Measurements from ENCODE around the gene ZNF644.
"Not testable (repeated sequence)": the region's sequence is repeated elsewhere in the genome, so short reads cannot be mapped to it uniquely, and the experiment has no call there.

The ZNF644 gene

GRCh38 chr1:90922202-90922601, 99.6 kb downstream of the ZNF644 start:
- Mint-ChIP-seq H3K4me3 (no peak overlapping the region), H3K4me1 (peaks cover 33 to 68% of the 10 kb centered on the region in 2 donors), H3K27ac (no peak overlapping the region), H3K27me3 (no peaks in the 10 kb centered on the region), H3K9me3 (peaks cover 5 to 7% of the 10 kb centered on the region in 2 donors), H3K36me3 (peaks cover 17 to 21% of the 10 kb centered on the region in 2 donors)
- DNase-seq, result no peak
- no peak for ATAC-seq (replicated peaks)

GRCh38 chr1:90919900-90920299, 101.9 kb downstream of the ZNF644 start:
- Mint-ChIP-seq H3K9me3 (no peaks in the 10 kb centered on the region), H3K27ac (no peak overlapping the region), H3K36me3 (peaks cover 5 to 13% of the 10 kb centered on the region in 2 donors), H3K27me3 (no peaks in the 10 kb centered on the region), H3K4me1 (peaks cover 20 to 50% of the 10 kb centered on the region in 2 donors), H3K4me3 (no peak overlapping the region)
- peak in 1 of 2 donors; percentile 34 for ATAC-seq (replicated peaks)
- DNase-seq, result no peak

- Mint-ChIP-seq H3K9me3 (no peaks in the 10 kb centered on the region), H3K27me3 (no peaks in the 10 kb centered on the region), H3K4me3 (no peak overlapping the region), H3K36me3 (peaks cover 7 to 13% of the 10 kb centered on the region in 2 donors), H3K4me1 (peaks cover 18 to 47% of the 10 kb centered on the region in 2 donors), H3K27ac (no peak overlapping the region)
- ATAC-seq (replicated peaks) (no peak), DNase-seq (no peak)
These were observed 102.6 kb downstream of the ZNF644 start for GRCh38 chr1:90919190-90919719.

- Mint-ChIP-seq H3K4me3 (no peak overlapping the region), H3K9me3 (peaks cover 0 to 3% of the 10 kb centered on the region in 2 donors), H3K4me1 (peaks cover 4 to 14% of the 10 kb centered on the region in 2 donors), H3K27ac (no peak overlapping the region), H3K27me3 (no peaks in the 10 kb centered on the region), H3K36me3 (peaks cover 11 to 21% of the 10 kb centered on the region in 2 donors)
- ATAC-seq (replicated peaks), result no peak
- no peak for DNase-seq
These were observed 110.5 kb downstream of the ZNF644 start for GRCh38 chr1:90911353-90911752.

- Mint-ChIP-seq H3K9me3 (no peaks in the 10 kb centered on the region), H3K4me1 (peaks cover 5 to 14% of the 10 kb centered on the region in 2 donors), H3K27me3 (no peaks in the 10 kb centered on the region), H3K36me3 (peaks cover 34 to 52% of the 10 kb centered on the region in 2 donors), H3K27ac (no peak overlapping the region), H3K4me3 (no peak overlapping the region)
- DNase-seq, result no peak
- ATAC-seq (replicated peaks), result no peak
These were observed 119.2 kb downstream of the ZNF644 start for GRCh38 chr1:90902672-90903071.

GRCh38 chr1:90899263-90899662, 122.6 kb downstream of the ZNF644 start:
- ATAC-seq (replicated peaks), result no peak
- H3K9me3 Mint-ChIP-seq, result peaks cover 0 to 6% of the 10 kb centered on the region in 2 donors
- H3K27ac Mint-ChIP-seq, result no peak overlapping the region
- H3K4me3 Mint-ChIP-seq, result no peak overlapping the region
- H3K27me3 Mint-ChIP-seq, result no peaks in the 10 kb centered on the region
- no peak for DNase-seq
- H3K4me1 Mint-ChIP-seq, result peaks cover 5 to 21% of the 10 kb centered on the region in 2 donors
- H3K36me3 Mint-ChIP-seq, result peaks cover 40 to 64% of the 10 kb centered on the region in 2 donors

GRCh38 chr1:90893679-90894078, 128.2 kb downstream of the ZNF644 start:
- H3K36me3 Mint-ChIP-seq, result peaks cover 31 to 41% of the 10 kb centered on the region in 2 donors
- DNase-seq; H3K4me3 Mint-ChIP-seq; ATAC-seq (replicated peaks); H3K27me3 Mint-ChIP-seq; H3K4me1 Mint-ChIP-seq: not testable (repeated sequence)
- peaks cover 11% of the 10 kb centered on the region in 2 donors for H3K9me3 Mint-ChIP-seq
- H3K27ac Mint-ChIP-seq, result peak overlapping the region; percentile 14

GRCh38 chr1:90892884-90893283, 129.0 kb downstream of the ZNF644 start:
- Mint-ChIP-seq H3K27ac (peak overlapping the region; percentile 9), H3K36me3 (peaks cover 26 to 36% of the 10 kb centered on the region in 2 donors), H3K9me3 (peaks cover 11% of the 10 kb centered on the region in 2 donors)
- H3K4me1 Mint-ChIP-seq; H3K4me3 Mint-ChIP-seq; H3K27me3 Mint-ChIP-seq; DNase-seq; ATAC-seq (replicated peaks): not testable (repeated sequence)

GRCh38 chr1:90892196-90892595, 129.6 kb downstream of the ZNF644 start:
- not testable (repeated sequence) for ATAC-seq (replicated peaks); H3K27ac Mint-ChIP-seq; DNase-seq; H3K4me3 Mint-ChIP-seq; H3K4me1 Mint-ChIP-seq; H3K27me3 Mint-ChIP-seq
- Mint-ChIP-seq H3K36me3 (peaks cover 26 to 32% of the 10 kb centered on the region in 2 donors), H3K9me3 (peaks cover 11% of the 10 kb centered on the region in 2 donors)

GRCh38 chr1:90891756-90892155, 130.1 kb downstream of the ZNF644 start:
- not testable (repeated sequence) for DNase-seq; H3K4me3 Mint-ChIP-seq; ATAC-seq (replicated peaks); H3K27ac Mint-ChIP-seq; H3K27me3 Mint-ChIP-seq; H3K4me1 Mint-ChIP-seq
- H3K9me3 Mint-ChIP-seq, result peaks cover 11 to 13% of the 10 kb centered on the region in 2 donors
- peaks cover 27 to 32% of the 10 kb centered on the region in 2 donors for H3K36me3 Mint-ChIP-seq

GRCh38 chr1:90882221-90882620, 139.6 kb downstream of the ZNF644 start:
- DNase-seq, result no peak
- H3K27ac Mint-ChIP-seq, result no peak overlapping the region
- no peaks in the 10 kb centered on the region for H3K4me1 Mint-ChIP-seq
- H3K9me3 Mint-ChIP-seq, result peaks cover 21 to 25% of the 10 kb centered on the region in 2 donors
- no peak overlapping the region for H3K4me3 Mint-ChIP-seq
- ATAC-seq (replicated peaks), result no peak
- H3K27me3 Mint-ChIP-seq, result peaks cover 0 to 7% of the 10 kb centered on the region in 2 donors
- H3K36me3 Mint-ChIP-seq, result peaks cover 10 to 17% of the 10 kb centered on the region in 2 donors

GRCh38 chr1:90881034-90881433, 140.8 kb downstream of the ZNF644 start:
- ATAC-seq (replicated peaks) (no peak), DNase-seq (no peak)
- Mint-ChIP-seq H3K4me3 (no peak overlapping the region), H3K36me3 (peaks cover 8 to 17% of the 10 kb centered on the region in 2 donors), H3K4me1 (no peaks in the 10 kb centered on the region), H3K27me3 (peaks cover 0 to 7% of the 10 kb centered on the region in 2 donors), H3K9me3 (peaks cover 21 to 22% of the 10 kb centered on the region in 2 donors), H3K27ac (no peak overlapping the region)

- peaks cover 23% of the 10 kb centered on the region in 2 donors for H3K9me3 Mint-ChIP-seq
- ATAC-seq (replicated peaks) (no peak), DNase-seq (no peak)
- no peak overlapping the region for H3K4me3 Mint-ChIP-seq
- no peaks in the 10 kb centered on the region for H3K4me1 Mint-ChIP-seq
- peaks cover 8 to 14% of the 10 kb centered on the region in 2 donors for H3K36me3 Mint-ChIP-seq
- H3K27me3 Mint-ChIP-seq, result peaks cover 5 to 7% of the 10 kb centered on the region in 2 donors
- no peak overlapping the region for H3K27ac Mint-ChIP-seq
These were observed 142.6 kb downstream of the ZNF644 start for GRCh38 chr1:90879281-90879680.

- H3K4me3 Mint-ChIP-seq, result no peak overlapping the region
These were observed 145.7 kb downstream of the ZNF644 start for GRCh38 chr1:90876101-90876500.

More at GRCh38 chr1:90876101-90876500, 145.7 kb downstream of the ZNF644 start:
- Mint-ChIP-seq H3K9me3 (peaks cover 22 to 23% of the 10 kb centered on the region in 2 donors), H3K4me1 (no peaks in the 10 kb centered on the region), H3K27ac (no peak overlapping the region), H3K36me3 (peaks cover 6 to 14% of the 10 kb centered on the region in 2 donors), H3K27me3 (peaks cover 5 to 7% of the 10 kb centered on the region in 2 donors)
- ATAC-seq (replicated peaks) (no peak), DNase-seq (no peak)

Measured in stimulated activated naive B cell treated with anti-CD40 and anti-IgM and Interleukin-4, amounts not matched to agents 10 μg/mL and 1 μg/mL and 100 μg/mL, for 72 hours (primary cell).